Renal cortex interstitium (tissue), 15 donors: ENCODE data around the gene MRPL39. TPM values are rescaled to one million over a fixed set of nuclear protein-coding genes. Genes with fewer than 3 reads are reported as not detected.

Experiments
- DNase-seq, 11 donors: peaks; one replicate each; pipeline ENCODE4 v3.0.0-alpha.2; 2013; ENCODE audit warnings: low read depth in 9 of 11, low spot score in 4 of 11; ENCODE audit errors: extremely low read depth in 1 of 11
- long read RNA-seq, 16 experiments: transcript quantifications; one replicate each; lab custom pipeline, GENCODE V29; 2026
- polyA plus RNA-seq, 3 donors: library from polyadenylated mRNA; unstranded; fragments of 120-200 nt; gene quantifications; one replicate each; pipeline ENCODE4 v1.2.1, GENCODE V29; 2013; ENCODE audit not compliant: insufficient read length in 3 of 3

Gene MRPL39
- polyA plus RNA-seq: 10 to 100 TPM; 35.5 to 48.1 (median 38.4) TPM
- long read RNA-seq, donor 1, transcript MRPL39-202 (10 exons, 1,110 nt): major isoform, 16 of 16 reads
- long read RNA-seq, donor 1, partial matches to known transcripts: 0 of 16 reads
- long read RNA-seq, donor 1, other reads (novel, unspliced or antisense): 0 of 16 reads
- long read RNA-seq, donor 2, transcript MRPL39-202 (10 exons, 1,110 nt): major isoform, 24 of 24 reads
- long read RNA-seq, donor 2, partial matches to known transcripts: 0 of 24 reads
- long read RNA-seq, donor 2, other reads (novel, unspliced or antisense): 0 of 24 reads
- long read RNA-seq, donor 3, transcript MRPL39-202 (10 exons, 1,110 nt): major isoform, 15 of 20 reads
- long read RNA-seq, donor 3, partial matches to known transcripts: 0 of 20 reads
- long read RNA-seq, donor 3, other reads (novel, unspliced or antisense): 5 of 20 reads
- long read RNA-seq, donor 4, transcript MRPL39-202 (10 exons, 1,110 nt): major isoform, 15 of 15 reads
- long read RNA-seq, donor 4, partial matches to known transcripts: 0 of 15 reads
- long read RNA-seq, donor 4, other reads (novel, unspliced or antisense): 0 of 15 reads
- long read RNA-seq, donor 5, transcript MRPL39-202 (10 exons, 1,110 nt): major isoform, 32 of 32 reads
- long read RNA-seq, donor 5, partial matches to known transcripts: 0 of 32 reads
- long read RNA-seq, donor 5, other reads (novel, unspliced or antisense): 0 of 32 reads
- long read RNA-seq, donor 6, transcript MRPL39-202 (10 exons, 1,110 nt): major isoform, 12 of 12 reads
- long read RNA-seq, donor 6, partial matches to known transcripts: 0 of 12 reads
- long read RNA-seq, donor 6, other reads (novel, unspliced or antisense): 0 of 12 reads
- long read RNA-seq, donor 7, transcript MRPL39-202 (10 exons, 1,110 nt): major isoform, 16 of 16 reads
- long read RNA-seq, donor 7, partial matches to known transcripts: 0 of 16 reads
- long read RNA-seq, donor 7, other reads (novel, unspliced or antisense): 0 of 16 reads
- long read RNA-seq, donor 8, transcript MRPL39-202 (10 exons, 1,110 nt): major isoform, 37 of 37 reads
- long read RNA-seq, donor 8, partial matches to known transcripts: 0 of 37 reads
- long read RNA-seq, donor 8, other reads (novel, unspliced or antisense): 0 of 37 reads
- long read RNA-seq, donor 9, transcript MRPL39-202 (10 exons, 1,110 nt): major isoform, 14 of 14 reads
- long read RNA-seq, donor 9, partial matches to known transcripts: 0 of 14 reads
- long read RNA-seq, donor 9, other reads (novel, unspliced or antisense): 0 of 14 reads
- long read RNA-seq, donor 10, transcript MRPL39-202 (10 exons, 1,110 nt): major isoform, 28 of 33 reads
- long read RNA-seq, donor 10, partial matches to known transcripts: 0 of 33 reads
- long read RNA-seq, donor 10, other reads (novel, unspliced or antisense): 5 of 33 reads
- long read RNA-seq, donor 11, transcript MRPL39-202 (10 exons, 1,110 nt): major isoform, 12 of 12 reads
- long read RNA-seq, donor 11, partial matches to known transcripts: 0 of 12 reads
- long read RNA-seq, donor 11, other reads (novel, unspliced or antisense): 0 of 12 reads
- long read RNA-seq, donor 12, transcript MRPL39-202 (10 exons, 1,110 nt): major isoform, 6 of 6 reads
- long read RNA-seq, donor 12, partial matches to known transcripts: 0 of 6 reads
- long read RNA-seq, donor 12, other reads (novel, unspliced or antisense): 0 of 6 reads
- long read RNA-seq, donor 13, transcript MRPL39-202 (10 exons, 1,110 nt): major isoform, 40 of 45 reads
- long read RNA-seq, donor 13, partial matches to known transcripts: 0 of 45 reads
- long read RNA-seq, donor 13, other reads (novel, unspliced or antisense): 5 of 45 reads
- long read RNA-seq, donor 14, transcript MRPL39-202 (10 exons, 1,110 nt): major isoform, 23 of 23 reads
- long read RNA-seq, donor 14, partial matches to known transcripts: 0 of 23 reads
- long read RNA-seq, donor 14, other reads (novel, unspliced or antisense): 0 of 23 reads
- long read RNA-seq, donor 15, transcript MRPL39-202 (10 exons, 1,110 nt): major isoform, 10 of 10 reads
- long read RNA-seq, donor 15, partial matches to known transcripts: 0 of 10 reads
- long read RNA-seq, donor 15, other reads (novel, unspliced or antisense): 0 of 10 reads
- long read RNA-seq, donor 16, transcript MRPL39-202 (10 exons, 1,110 nt): major isoform, 36 of 41 reads
- long read RNA-seq, donor 16, partial matches to known transcripts: 0 of 41 reads
- long read RNA-seq, donor 16, other reads (novel, unspliced or antisense): 5 of 41 reads

DNA sequence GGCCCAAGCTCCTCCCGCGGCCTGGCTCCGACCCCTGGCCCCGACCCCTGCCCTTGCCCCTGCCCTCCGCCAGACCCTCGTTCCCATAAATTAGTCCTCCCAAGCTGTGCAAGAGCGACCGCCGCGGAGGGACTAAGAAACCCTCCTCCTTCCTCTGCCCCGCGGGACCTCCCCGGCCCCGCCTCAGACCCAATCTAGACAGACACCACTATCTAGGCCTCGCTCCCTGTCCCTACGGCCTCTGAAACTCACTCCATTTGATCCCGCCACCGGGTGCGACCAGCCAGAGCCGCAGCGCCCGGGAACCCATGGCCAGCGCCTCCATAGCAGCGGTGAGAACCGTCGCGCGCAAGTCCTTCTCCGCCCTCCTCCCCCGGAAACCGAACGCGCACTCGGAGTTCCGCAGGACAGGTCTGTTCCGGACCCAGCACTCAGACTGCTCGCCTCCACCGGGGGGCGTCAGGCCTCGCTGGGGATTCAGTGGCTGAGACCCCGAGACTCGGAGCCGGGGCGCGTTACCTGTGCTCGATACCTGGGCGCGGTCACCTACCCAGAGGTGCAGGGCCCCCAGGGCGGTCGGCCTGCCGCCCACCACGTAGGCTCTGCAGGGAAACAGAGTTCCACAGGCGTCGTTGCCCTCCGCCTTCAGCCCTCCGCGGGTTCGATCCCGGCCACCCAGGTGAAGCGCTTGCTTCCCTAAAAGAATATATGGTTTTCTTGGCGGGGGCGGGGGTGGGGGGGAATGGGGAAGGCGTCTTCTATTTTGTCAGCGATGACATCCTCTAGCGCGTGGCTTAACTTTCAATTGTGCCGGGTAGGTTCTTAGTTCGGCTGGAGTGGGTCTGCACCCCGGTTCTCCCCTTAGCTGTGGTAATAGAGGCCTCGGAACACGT is at the start of gene MRPL39:
Gene MRPL39, minus strand, starts transcription at position 331 of the 893 bp plus-strand sequence. Its CDS starts 6 bp downstream, at position 325.
- DNase-seq: peak; percentile 75 to 89 (median 83)

DNA sequence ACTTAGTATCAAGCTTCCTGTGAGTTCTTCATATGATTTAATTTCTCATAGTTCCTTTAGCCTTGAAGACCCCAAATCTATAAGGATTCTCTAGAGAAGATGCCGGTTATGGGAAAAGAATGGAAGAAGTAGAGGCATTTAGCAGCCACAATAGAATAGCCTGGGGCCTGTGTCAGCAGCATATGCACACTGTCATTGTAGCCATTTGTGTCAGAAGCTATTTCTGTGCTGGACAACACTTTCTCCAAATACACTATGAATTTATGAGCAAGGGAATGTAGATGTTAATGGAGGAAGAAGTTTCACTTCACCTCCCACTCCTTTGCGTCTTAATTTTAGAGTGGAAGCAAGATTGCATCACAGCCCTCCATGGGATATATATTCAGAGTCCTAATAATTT is 49.1 kb upstream of the MRPL39 start:
- no peak for DNase-seq

- no peak for DNase-seq
These were observed 41.9 kb upstream of the MRPL39 start for GRCh38 chr21:25649146-25649545.

DNA sequence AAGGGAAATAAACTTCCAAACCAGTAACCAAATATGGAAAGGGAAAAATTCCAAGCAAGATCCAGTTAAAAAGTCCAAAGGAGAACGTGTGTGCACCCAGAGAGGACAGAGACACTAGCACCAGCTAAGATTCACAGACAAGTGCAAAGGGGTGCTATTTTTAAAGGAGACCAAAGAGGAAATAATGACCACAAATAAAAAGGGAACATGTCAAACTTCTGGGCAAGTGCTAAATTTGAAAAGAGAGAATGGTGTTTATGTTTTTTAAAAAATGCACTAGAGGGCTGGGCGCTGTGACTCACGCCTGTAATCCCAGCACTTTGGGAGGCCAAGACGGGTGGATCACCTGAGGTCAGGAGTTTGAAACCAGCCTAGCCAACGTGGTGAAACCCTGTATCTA is 40.4 kb upstream of the MRPL39 start:
- no peak for DNase-seq

- DNase-seq: no peak
These were observed 39.2 kb upstream of the MRPL39 start for GRCh38 chr21:25646474-25646873.

GRCh38 chr21:25643486-25643885 is 36.2 kb upstream of the MRPL39 start:
- no peak for DNase-seq

DNA sequence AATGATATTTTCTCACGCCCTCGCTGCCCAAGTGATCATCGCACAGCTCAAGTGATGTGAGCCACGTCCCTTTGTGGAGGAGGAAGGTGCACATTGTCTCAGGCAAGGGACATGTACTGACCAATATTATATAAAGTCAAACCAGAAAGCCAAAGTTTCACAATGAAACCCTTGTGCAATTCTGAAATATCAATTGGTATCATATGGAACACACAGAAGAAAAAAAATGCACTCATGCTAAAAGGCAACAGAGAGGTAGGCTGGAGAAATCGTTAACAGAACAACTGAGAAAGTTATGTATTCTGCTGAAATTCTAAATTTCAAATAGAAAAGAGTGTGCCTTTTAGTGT is 33.6 kb upstream of the MRPL39 start:
- DNase-seq: no peak

GRCh38 chr21:25640202-25640942 is 33.1 kb upstream of the MRPL39 start:
- peak in 8 of 11 donors; percentile 18 to 41 (median 31) for DNase-seq

DNA sequence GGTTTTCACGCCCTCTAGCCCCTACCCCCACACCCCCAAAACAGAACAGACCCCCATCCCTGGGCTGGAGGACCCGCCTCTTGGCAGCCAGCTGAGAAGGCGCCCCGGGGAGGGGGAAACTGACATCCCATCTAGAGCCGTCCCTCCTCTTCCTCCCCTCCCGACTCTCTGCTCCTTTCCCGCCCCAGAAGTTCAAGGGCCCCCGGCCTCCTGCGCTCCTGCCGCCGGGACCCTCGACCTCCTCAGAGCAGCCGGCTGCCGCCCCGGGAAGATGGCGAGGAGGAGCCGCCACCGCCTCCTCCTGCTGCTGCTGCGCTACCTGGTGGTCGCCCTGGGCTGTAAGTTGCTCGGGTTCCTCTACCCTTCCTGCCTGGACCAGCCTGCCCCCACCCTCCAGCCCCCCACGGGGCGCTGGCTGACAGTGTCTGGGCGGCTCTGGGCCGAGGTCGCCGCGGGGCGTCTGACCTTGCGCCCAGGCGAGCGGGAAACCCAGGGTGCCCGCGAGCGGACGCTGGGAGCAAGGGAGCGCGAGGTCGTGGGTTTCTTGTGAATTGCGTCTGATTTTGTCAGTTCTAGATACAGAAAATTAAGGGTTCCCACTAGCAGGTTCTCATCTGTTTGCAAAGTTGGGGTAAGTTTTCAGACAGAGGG is 32.4 kb upstream of the MRPL39 start:
- peak in 9 of 11 donors; percentile 23 to 39 (median 31) for DNase-seq

DNA sequence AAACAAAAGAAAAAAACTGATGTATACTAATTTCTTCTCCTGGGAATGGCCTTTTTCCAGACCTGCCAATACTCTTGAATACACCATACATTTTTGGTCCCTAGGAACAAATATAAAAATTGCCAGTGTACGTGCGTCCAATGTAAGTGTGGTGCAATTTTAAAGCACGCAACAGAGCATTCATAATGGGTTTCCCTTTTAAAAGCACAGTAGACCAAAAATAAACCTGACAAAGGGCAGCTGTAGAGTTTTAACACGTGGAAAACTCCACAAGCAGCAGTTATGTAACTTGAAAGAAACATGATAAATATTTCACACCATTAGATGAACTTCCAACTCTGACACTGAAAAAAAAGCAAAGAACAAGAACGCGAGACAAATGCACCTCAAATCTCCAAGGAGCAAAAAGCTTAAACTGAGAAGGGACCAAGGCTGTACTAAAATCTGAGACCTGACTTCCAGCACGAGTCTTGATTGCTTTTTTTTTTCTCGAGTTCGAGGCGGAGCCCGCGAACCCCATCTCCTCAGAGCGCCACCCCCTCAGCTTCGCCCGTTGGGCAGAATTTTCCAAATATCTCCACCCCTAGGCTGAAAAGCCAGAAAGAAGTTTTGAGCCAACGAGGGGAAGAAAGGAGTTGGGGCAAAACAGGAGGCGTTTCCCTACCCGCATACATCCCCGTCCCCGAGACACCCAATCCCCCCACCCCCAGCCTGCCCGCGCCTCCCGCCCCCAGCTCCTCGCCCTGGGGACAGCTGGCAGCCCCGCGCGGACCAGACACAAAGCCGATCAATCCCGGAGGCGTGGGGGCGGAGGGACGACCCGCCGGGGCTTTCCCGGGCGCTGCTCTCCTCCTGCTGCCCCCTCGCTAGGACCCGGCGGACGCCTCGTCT is 31.6 kb upstream of the MRPL39 start, which contains the start of gene JAM2:
Gene JAM2, plus strand, starts transcription at position 599 of the 891 bp plus-strand sequence. CDS start 564 bp downstream, outside the sequence.
- DNase-seq: peak in 10 of 11 donors; percentile 18 to 42 (median 26)

GRCh38 chr21:25637851-25638659 is 30.8 kb upstream of the MRPL39 start:
- peak in 6 of 11 donors; percentile 1 to 12 (median 4) for DNase-seq

DNA sequence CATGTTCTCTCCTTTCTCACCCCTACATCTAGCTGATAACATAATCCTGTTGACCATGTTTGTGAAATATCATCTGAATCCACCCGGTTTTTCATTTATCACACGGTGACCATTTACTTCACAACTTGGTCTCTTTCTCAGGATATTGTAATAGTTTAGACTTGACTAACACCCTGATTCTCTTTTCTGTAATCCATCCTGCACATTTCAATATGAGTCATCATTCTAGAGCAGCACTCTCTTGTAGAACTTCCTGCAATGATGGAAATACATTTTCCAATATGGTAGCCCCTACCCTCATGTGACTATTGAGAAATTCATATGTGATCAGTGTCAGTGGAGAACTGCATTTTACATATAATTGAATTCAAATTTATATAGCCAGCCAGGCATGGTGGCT is 29.4 kb upstream of the MRPL39 start:
- no peak for DNase-seq

GRCh38 chr21:25635310-25635709 is 28.0 kb upstream of the MRPL39 start:
- no peak for DNase-seq
